ENCODE measurements around the gene TMEM233. TPM values are rescaled to one million over a fixed set of nuclear protein-coding genes. Genes with fewer than 3 reads are reported as not detected.

TMEM233 gene
- total RNA-seq, 1 donor from 2014 or later = 7.2 TPM

DNA sequence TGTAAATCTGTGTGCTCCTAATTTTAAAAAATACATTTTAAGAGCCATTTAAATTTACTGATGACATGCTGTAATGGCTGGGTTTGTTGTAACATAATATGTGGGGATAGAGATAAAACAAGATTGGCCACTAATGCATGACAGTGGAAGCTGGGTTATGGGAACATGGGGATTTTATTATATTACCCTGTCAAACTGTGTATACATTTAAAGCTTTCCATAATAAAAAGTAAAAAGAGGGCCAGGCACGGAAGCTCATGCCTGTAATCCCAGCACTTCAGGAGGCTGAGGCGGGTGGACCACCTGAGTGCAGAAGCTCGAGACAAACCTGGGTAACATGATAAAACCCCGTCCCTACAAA is 9.1 kb downstream of the TMEM233 start:
- Mint-ChIP-seq H3K9me3 (ENCODE audit: unreplicated experiment) (no peaks in the 10 kb centered on the region), H3K4me1 (ENCODE audit: unreplicated experiment) (peaks cover 5% of the 10 kb centered on the region), H3K27me3 (ENCODE audit: unreplicated experiment) (peaks cover 3% of the 10 kb centered on the region), H3K4me3 (ENCODE audit: unreplicated experiment) (no peak overlapping the region), H3K27ac (ENCODE audit: unreplicated experiment) (no peak overlapping the region), H3K36me3 (ENCODE audit: low read depth, unreplicated experiment) (peaks cover 5% of the 10 kb centered on the region)
- TF ChIP-seq, protein P1, sequence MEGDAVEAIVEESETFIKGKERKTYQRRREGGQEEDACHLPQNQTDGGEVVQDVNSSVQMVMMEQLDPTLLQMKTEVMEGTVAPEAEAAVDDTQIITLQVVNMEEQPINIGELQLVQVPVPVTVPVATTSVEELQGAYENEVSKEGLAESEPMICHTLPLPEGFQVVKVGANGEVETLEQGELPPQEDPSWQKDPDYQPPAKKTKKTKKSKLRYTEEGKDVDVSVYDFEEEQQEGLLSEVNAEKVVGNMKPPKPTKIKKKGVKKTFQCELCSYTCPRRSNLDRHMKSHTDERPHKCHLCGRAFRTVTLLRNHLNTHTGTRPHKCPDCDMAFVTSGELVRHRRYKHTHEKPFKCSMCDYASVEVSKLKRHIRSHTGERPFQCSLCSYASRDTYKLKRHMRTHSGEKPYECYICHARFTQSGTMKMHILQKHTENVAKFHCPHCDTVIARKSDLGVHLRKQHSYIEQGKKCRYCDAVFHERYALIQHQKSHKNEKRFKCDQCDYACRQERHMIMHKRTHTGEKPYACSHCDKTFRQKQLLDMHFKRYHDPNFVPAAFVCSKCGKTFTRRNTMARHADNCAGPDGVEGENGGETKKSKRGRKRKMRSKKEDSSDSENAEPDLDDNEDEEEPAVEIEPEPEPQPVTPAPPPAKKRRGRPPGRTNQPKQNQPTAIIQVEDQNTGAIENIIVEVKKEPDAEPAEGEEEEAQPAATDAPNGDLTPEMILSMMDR (IDR thresholded peaks at IDR 0.05; ENCODE audit: unreplicated experiment) = no peak
- DNase-seq (ENCODE audit: low spot score) = no peak

DNA sequence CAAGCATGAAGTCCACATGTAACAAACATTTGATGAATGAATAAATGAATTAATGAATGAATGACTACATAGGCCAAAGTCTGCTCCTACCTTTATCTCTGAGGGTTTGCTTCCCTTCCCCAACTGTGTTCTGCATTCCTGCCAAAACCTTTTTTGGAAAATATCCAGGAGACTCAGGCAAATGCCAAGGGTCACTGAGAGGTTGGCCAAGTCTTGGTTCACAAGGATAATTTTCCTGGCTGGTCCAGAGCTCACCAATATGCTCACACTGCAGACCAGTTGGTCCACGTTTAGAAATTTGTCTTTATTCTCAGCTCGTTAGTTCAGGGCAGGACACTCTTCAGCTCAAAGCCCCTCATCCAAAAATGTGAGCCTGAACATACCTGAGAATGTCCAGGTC is 10.2 kb downstream of the TMEM233 start:
- TF ChIP-seq, protein P1 (IDR thresholded peaks at IDR 0.05; ENCODE audit: unreplicated experiment) = no peak
- Mint-ChIP-seq H3K4me1 (ENCODE audit: unreplicated experiment) (no peaks in the 10 kb centered on the region), H3K4me3 (ENCODE audit: unreplicated experiment) (no peak overlapping the region), H3K9me3 (ENCODE audit: unreplicated experiment) (peaks cover 6% of the 10 kb centered on the region), H3K27me3 (ENCODE audit: unreplicated experiment) (peaks cover 1% of the 10 kb centered on the region), H3K27ac (ENCODE audit: unreplicated experiment) (no peak overlapping the region), H3K36me3 (ENCODE audit: low read depth, unreplicated experiment) (peaks cover 12% of the 10 kb centered on the region)
- no peak for DNase-seq (ENCODE audit: low spot score)

DNA sequence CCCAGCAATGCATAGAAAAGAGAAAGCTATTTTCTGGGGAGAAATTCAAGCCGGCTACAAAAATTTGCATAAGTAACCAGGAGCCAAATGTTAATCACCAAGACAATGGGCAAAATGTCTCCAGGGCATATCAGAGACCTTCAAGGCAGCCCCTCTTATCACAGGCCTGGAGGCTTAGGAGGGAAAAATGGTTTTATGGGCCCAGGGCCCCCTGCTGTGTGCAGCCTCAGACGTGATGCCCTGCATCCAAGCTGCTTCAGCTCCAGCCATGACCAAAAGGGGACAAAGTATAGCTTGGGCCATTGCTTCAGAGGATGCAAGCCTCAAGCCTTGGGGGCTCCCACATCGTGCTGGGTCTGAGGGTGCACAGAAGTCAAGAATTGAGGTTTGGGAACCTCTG is 15.8 kb downstream of the TMEM233 start:
- TF ChIP-seq, protein P1 (IDR thresholded peaks at IDR 0.05; ENCODE audit: unreplicated experiment) = no peak
- Mint-ChIP-seq H3K36me3 (ENCODE audit: low read depth, unreplicated experiment) (peaks cover 25% of the 10 kb centered on the region), H3K27ac (ENCODE audit: unreplicated experiment) (no peak overlapping the region), H3K9me3 (ENCODE audit: unreplicated experiment) (peaks cover 10% of the 10 kb centered on the region), H3K27me3 (ENCODE audit: unreplicated experiment) (peaks cover 3% of the 10 kb centered on the region), H3K4me3 (ENCODE audit: unreplicated experiment) (peak overlapping the region; percentile 66), H3K4me1 (ENCODE audit: unreplicated experiment) (no peaks in the 10 kb centered on the region)
- no peak for DNase-seq (ENCODE audit: low spot score)

DNA sequence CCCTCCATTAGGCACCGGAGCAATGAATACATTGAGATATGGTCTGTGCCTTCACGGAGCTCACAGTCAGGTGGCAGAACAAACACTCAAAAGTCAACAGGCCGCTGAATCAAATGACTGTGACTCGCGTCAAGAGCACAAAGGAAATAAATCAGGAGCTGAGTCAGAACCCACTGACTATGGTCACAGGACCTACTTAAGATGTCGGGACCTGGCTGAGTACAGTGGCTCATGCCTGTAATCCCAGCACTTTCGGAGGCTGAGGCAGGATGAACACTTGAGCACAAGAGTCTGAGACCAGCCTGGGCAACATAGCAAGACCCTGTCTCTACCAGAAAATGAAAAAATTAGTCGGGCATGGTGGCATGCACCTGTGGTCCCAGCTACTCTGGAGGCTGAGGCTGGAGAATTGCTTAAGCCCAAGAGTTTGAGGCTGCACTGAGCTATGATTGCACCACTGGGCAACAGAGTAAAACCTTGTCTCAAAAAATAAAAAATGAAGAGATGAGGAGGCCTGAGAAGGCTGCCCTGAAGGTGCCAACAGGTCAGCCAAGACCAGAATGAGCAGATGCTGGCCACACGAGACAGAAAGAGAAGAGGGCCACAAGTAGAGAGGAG is 19.9 kb downstream of the TMEM233 start:
- Mint-ChIP-seq H3K27me3 (ENCODE audit: unreplicated experiment) (peaks cover 1% of the 10 kb centered on the region), H3K9me3 (ENCODE audit: unreplicated experiment) (peaks cover 11% of the 10 kb centered on the region), H3K4me3 (ENCODE audit: unreplicated experiment) (no peak overlapping the region), H3K36me3 (ENCODE audit: low read depth, unreplicated experiment) (peaks cover 44% of the 10 kb centered on the region), H3K27ac (ENCODE audit: unreplicated experiment) (no peak overlapping the region), H3K4me1 (ENCODE audit: unreplicated experiment) (no peaks in the 10 kb centered on the region)
- TF ChIP-seq, protein P1 (IDR thresholded peaks at IDR 0.05; ENCODE audit: unreplicated experiment) = no peak
- DNase-seq (ENCODE audit: low spot score) = no peak

DNA sequence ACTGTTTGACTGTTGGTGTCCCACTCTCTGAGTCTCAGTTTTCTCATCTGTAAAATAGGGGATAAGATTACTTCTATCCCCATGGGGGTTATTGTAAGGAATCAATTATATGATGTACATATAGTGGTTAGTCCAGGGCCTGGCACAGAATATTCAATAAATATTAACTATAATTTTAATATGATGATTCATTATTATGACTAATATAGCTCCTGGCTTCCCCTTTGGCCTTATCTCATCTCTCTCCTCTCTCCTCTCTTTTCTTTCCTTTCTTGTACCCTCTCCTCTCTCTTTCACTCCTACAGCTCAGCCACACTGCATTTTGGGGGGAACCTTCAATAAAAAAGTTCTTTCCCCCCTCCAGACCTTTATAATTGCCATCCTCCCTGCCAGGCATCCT is 21.1 kb downstream of the TMEM233 start:
- H3K4me1 Mint-ChIP-seq (ENCODE audit: unreplicated experiment) = no peaks in the 10 kb centered on the region
- H3K36me3 Mint-ChIP-seq (ENCODE audit: low read depth, unreplicated experiment) = peaks cover 43% of the 10 kb centered on the region
- no peak overlapping the region for H3K27ac Mint-ChIP-seq (ENCODE audit: unreplicated experiment)
- no peak for DNase-seq (ENCODE audit: low spot score)
- TF ChIP-seq, protein P1 (IDR thresholded peaks at IDR 0.05; ENCODE audit: unreplicated experiment) = no peak
- peaks cover 1% of the 10 kb centered on the region for H3K27me3 Mint-ChIP-seq (ENCODE audit: unreplicated experiment)
- no peak overlapping the region for H3K4me3 Mint-ChIP-seq (ENCODE audit: unreplicated experiment)
- H3K9me3 Mint-ChIP-seq (ENCODE audit: unreplicated experiment) = peaks cover 4% of the 10 kb centered on the region
